ENCODE data around the gene NTPCR. TPM values are rescaled to one million over a fixed set of nuclear protein-coding genes. Genes with fewer than 3 reads are reported as not detected.

NTPCR gene
- total and polyA plus RNA-seq, 2 donors from 2014 or later = 40.2 to 95.7 TPM

DNA sequence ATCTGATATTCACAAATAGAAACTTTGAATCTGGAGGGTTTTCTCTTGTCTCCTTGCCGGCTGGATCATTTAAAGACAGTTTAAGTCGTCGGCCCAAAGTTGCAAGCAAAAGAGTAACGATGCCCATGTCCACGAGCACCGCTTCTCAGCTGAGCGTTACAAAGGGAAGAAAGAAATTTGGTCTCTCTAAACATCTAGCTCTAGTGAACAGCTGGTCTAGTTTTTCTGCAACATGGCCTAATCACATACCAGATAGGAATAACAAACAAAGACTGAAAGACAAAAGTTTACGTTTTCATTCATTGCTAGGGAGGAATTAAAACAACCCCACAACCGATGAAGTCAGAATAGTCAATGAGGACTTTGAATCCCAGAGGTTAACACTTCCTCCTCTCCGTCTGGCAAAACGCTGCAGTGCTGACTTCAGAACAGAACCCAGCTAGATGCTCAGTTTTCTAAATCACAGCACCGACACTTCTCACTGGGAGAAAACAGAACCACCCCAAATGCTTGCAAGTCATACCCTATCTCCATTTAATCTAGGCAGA lies 69.4 kb downstream of the NTPCR start:
- Histone ChIP-seq H3K9me3 (ENCODE audit: control insufficient read depth in 2 of 3, insufficient read depth in 1 of 3, low read length in 3 of 3) (no peaks in the 10 kb centered on the region), H3K27ac (ENCODE audit: low read depth in 2 of 2, low read length in 2 of 2) (no peak overlapping the region), H3K27me3 (ENCODE audit: control insufficient read depth, insufficient read depth, low read length) (no peaks in the 10 kb centered on the region), H3K4me3 (ENCODE audit: low read length in 3 of 3) (no peak overlapping the region), H3K9ac (ENCODE audit: low read length in 3 of 3) (no peak overlapping the region), H3K4me1 (ENCODE audit: control insufficient read depth in 2 of 3, insufficient read depth in 2 of 3, low read depth in 1 of 3, low read length in 3 of 3) (no peaks in the 10 kb centered on the region), H3K36me3 (ENCODE audit: control insufficient read depth in 2 of 3, insufficient read depth in 3 of 3, low read length in 3 of 3) (no peaks in the 10 kb centered on the region)
- DNase-seq = peak in 1 of 5 donors; percentile 32
- TF ChIP-seq, protein P1, sequence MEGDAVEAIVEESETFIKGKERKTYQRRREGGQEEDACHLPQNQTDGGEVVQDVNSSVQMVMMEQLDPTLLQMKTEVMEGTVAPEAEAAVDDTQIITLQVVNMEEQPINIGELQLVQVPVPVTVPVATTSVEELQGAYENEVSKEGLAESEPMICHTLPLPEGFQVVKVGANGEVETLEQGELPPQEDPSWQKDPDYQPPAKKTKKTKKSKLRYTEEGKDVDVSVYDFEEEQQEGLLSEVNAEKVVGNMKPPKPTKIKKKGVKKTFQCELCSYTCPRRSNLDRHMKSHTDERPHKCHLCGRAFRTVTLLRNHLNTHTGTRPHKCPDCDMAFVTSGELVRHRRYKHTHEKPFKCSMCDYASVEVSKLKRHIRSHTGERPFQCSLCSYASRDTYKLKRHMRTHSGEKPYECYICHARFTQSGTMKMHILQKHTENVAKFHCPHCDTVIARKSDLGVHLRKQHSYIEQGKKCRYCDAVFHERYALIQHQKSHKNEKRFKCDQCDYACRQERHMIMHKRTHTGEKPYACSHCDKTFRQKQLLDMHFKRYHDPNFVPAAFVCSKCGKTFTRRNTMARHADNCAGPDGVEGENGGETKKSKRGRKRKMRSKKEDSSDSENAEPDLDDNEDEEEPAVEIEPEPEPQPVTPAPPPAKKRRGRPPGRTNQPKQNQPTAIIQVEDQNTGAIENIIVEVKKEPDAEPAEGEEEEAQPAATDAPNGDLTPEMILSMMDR (IDR thresholded peaks at IDR 0.05; ENCODE audit: borderline replicate concordance, extremely low read depth, insufficient read depth) = no peak
- no peak for FAIRE-seq
- intact Hi-C loops (cut with DNase I) = no loop called here

DNA sequence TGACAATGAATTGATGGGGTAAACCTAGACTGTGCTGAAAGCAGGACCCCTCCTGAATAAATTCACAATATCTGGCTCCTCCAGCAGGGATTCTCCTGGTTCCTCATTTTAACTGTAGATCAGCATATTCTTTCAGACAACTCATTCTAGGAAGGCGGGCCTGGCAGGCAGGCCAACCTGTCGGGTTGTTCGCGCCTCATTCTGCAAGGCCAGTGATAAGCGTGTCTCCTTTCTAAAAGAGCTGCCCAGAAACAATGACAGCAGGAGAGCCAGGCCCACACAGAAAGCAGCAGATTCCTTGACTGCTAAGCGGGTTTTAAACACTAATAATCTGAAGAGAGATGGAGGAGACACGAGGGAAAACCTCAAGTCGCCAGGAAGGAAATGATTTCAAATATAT lies 70.0 kb downstream of the NTPCR start:
- H3K4me1 ChIP-seq (ENCODE audit: control insufficient read depth in 2 of 3, insufficient read depth in 2 of 3, low read depth in 1 of 3, low read length in 3 of 3) = no peaks in the 10 kb centered on the region
- no peaks in the 10 kb centered on the region for H3K9me3 ChIP-seq (ENCODE audit: control insufficient read depth in 2 of 3, insufficient read depth in 1 of 3, low read length in 3 of 3)
- intact Hi-C loops (cut with DNase I) = no loop called here
- H3K9ac ChIP-seq (ENCODE audit: low read length in 3 of 3) = no peak overlapping the region
- H3K4me3 ChIP-seq (ENCODE audit: low read length in 3 of 3) = no peak overlapping the region
- DNase-seq (peak in 2 of 5 donors; percentile 20 to 37), FAIRE-seq (no peak)
- TF ChIP-seq, protein P1 (IDR thresholded peaks at IDR 0.05; ENCODE audit: borderline replicate concordance, extremely low read depth, insufficient read depth) = no peak
- H3K27ac ChIP-seq (ENCODE audit: low read depth in 2 of 2, low read length in 2 of 2) = no peak overlapping the region
- H3K36me3 ChIP-seq (ENCODE audit: control insufficient read depth in 2 of 3, insufficient read depth in 3 of 3, low read length in 3 of 3) = no peaks in the 10 kb centered on the region
- no peaks in the 10 kb centered on the region for H3K27me3 ChIP-seq (ENCODE audit: control insufficient read depth, insufficient read depth, low read length)

DNA sequence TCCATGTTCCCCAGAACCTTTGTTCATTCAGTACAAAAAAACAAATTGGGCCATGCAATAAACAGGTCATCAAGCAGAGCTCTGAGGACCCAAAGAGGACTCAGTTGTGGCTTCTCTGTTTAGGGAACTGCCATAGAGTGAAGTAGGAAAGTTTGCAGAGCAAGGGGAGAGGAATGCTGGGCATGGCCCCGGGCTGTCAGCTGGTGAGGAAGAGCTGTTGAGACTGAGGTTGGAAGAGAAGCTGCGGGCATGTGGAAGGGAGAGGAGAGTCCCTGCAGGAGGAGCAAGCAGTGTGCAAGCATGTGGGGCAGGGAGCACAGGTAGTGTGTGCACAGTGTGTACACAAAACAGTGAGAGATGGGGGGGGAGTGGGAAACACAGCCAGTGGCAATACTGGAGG lies 71.8 kb downstream of the NTPCR start:
- H3K27ac ChIP-seq (ENCODE audit: low read depth in 2 of 2, low read length in 2 of 2) = no peak overlapping the region
- intact Hi-C loops (cut with DNase I) = no loop called here

More for the DNA sequence above, 71.8 kb downstream of the NTPCR start:
- Histone ChIP-seq H3K36me3 (ENCODE audit: control insufficient read depth in 2 of 3, insufficient read depth in 3 of 3, low read length in 3 of 3) (no peaks in the 10 kb centered on the region), H3K9ac (ENCODE audit: low read length in 3 of 3) (no peak overlapping the region), H3K4me3 (ENCODE audit: low read length in 3 of 3) (no peak overlapping the region), H3K9me3 (ENCODE audit: control insufficient read depth in 2 of 3, insufficient read depth in 1 of 3, low read length in 3 of 3) (no peaks in the 10 kb centered on the region), H3K4me1 (ENCODE audit: control insufficient read depth in 2 of 3, insufficient read depth in 2 of 3, low read depth in 1 of 3, low read length in 3 of 3) (no peaks in the 10 kb centered on the region), H3K27me3 (ENCODE audit: control insufficient read depth, insufficient read depth, low read length) (no peaks in the 10 kb centered on the region)
- FAIRE-seq (no peak), DNase-seq (no peak)
- TF ChIP-seq, protein P1 (IDR thresholded peaks at IDR 0.05; ENCODE audit: borderline replicate concordance, extremely low read depth, insufficient read depth) = no peak
